ENCODE results near the gene FBXW12.

- TF ChIP-seq CTCF (IDR thresholded peaks at IDR 0.05; ENCODE audit: insufficient read depth, low read length, poor library complexity, severe bottlenecking) (no peak), EZH2phosphoT487 (conservative IDR thresholded peaks at IDR 0.05; ENCODE audit: low read length) (no peak)
These were observed 36.8 kb downstream of the FBXW12 start for GRCh38 chr3:48408823-48409281.

Data from SU-DHL-6 (cell line).